GM19468 (cell line): ENCODE data around the gene AK3.
A peak's percentile ranks its signal among the peaks of the same experiment; 100 is the strongest.
"Not testable (repeated sequence)": the region's sequence is repeated elsewhere in the genome, so short reads cannot be mapped to it uniquely, and the experiment has no call there.

Experiments
- ATAC-seq: cut with Tn5 transposase; IDR thresholded peaks from one replicate; pipeline ENCODE4 v1.9.1; 2021; ENCODE audit warnings: mild to moderate bottlenecking, moderate library complexity, moderate number of reproducible peaks; ENCODE audit not compliant: unreplicated experiment; ENCODE audit errors: extremely low read depth

AK3 gene

DNA sequence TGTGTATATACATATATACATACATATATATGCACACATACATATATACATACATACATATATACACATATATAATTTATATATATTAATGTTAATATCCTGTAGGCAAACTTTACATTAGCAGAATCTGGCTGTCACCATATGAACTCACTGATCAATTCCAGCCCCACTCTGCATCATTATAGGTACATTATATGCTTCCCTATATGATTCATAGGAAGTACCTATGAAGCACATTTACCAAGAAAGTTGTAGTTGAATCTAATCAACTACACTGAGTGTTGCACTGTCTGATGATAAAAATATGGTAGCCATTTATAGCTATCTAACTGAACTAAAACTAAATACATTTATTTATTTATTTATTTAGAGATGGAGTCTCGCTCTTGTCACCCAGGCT, 69.3 kb downstream of the AK3 start:
- ATAC-seq, result no peak

DNA sequence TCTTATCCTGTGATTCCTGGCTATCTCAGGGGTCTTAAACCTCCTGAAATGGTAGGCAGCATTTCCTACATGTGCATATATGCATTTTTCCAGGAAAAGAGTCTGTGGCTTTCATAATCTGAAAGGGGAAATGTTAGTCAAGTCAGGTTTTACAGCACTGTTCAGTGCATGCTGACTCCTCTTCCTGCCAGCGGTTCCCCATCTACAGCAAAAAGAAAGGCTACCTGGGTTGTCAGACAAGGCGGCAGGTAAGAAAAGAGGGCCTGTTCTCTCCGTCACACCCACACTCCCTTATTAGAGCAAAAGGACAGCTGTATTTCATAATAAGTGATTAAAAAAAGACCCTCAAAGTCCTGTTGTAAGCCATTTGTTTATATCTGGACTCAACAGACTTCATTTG, 70.4 kb downstream of the AK3 start:
- ATAC-seq, result no peak

DNA sequence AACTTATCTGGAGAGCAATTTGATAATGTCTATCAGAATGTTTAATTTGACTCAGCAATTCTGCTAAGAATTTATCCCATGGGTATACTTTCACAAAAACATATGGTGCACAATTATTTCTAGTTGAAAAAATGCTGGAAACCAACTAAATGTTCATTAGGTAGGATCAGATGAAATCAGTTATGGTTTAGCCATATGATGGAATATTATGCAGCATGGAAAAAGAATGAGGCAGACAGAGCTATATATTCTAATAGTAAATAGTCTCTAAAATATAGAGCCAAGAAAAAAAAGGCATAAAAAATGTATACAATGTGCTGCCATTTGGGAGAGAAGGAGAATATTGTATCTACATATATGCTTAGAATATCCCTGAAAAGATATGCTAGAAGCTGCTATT, 71.1 kb downstream of the AK3 start:
- no peak for ATAC-seq

DNA sequence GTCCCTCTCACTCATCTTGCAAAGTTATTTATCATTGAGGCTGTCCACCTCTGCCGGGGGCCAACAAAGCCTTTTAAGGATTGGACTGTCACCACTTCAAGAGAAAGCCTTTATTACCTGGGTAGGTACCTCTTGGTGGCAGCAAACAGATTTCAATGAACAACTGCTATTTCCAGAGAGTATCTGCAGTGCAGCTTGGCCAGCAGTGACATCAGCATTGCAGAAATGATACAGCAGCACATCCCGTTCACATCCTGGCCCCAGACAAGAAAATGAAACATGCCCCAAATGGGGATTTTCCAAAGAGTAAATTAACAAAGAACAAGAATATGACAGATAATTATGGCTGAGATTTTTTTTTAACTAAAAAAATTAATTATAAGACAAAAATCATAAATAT, 72.4 kb downstream of the AK3 start:
- ATAC-seq, result no peak

DNA sequence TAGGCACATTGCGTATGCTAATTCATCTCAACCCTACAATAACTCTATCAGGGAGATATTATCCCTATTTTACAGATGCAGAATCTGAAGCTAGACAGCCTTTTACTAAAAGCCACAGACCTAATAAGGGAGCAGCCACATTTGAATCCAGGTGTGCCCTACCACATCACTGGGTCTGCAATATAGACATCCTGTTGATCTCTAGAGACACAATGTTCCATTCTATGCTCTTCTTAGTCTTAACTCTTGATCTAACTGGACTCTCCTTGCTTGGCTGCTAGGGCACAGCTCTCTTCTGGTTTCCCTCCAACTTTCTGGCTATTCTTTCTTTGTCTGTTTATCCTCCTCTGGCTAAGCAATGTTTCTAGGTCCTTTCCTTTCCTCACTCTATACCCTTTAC, 73.3 kb downstream of the AK3 start:
- no peak for ATAC-seq

DNA sequence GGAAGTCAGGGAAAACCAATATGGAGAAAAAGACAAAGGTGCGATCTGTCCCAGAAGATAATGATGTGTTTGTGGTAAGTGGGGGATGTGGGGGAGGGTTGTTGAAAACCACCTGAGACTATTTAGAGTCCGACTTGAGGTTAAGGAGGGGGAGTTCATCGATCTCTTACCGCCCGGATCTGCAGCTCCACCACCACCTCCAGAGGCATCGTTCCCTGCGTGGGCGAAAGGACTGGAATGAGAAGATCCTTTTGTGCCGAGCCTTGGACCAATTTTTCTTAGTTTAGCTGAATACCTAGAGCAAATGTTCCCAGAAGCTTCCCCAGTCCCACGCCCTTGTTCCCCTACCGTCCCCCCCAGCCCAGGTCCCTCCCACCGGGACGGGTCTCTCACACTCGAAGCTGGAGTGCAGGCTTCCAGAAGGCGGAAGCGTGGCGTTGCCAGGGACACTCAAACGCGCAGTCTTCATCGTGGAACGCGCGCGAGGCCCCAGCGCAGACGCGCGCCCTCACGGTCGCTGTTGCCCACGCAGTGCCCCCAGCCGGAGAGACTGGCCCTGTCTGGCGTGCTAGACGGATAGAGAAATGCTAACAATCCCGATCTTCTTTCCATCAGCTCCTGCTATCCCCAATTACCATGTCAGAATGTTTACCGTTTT, 74.8 kb downstream of the AK3 start, which contains the start of gene SPATA6L:
TSS of gene SPATA6L (minus strand) at position 439 of the 658 bp plus-strand sequence. CDS start at position 209, 230 bp downstream.
- ATAC-seq, result peak; percentile 35

DNA sequence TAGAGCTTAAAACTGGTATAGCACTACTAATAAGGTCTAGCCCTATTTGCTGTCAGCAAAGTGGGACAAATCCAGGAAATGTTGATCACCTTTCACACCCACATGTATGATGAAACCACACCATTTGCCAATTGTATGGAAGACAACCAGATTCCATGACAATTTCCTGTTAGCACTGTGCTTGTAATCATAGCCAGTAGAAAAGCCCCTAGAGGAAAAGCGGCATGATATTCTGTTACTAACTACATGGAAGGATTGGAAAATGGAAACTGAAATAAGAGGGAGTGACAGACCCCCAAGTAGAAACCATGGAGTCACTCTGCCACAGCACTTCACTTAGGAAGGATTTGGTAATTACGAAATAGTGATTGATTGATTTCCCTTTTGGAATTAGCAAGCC, 75.6 kb downstream of the AK3 start:
- no peak for ATAC-seq

DNA sequence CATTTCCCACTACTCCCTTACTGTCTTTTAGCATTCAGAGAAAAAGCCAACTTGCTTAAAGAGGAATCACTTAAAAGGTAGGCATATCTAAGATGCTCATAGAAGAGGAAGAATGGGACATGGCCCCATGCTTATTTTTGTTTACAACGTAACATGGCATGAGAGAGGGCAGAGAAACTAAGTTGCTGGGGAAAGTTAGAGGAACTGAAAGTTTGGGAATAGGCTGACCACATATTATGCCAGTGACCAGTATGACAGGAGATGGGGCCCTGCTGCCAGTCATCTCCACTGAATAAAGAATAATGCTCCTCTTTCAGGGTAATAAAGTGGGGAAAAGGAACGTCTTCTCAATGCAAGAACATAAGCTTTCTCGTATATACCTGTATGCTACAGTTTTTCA, 77.0 kb downstream of the AK3 start:
- no peak for ATAC-seq

DNA sequence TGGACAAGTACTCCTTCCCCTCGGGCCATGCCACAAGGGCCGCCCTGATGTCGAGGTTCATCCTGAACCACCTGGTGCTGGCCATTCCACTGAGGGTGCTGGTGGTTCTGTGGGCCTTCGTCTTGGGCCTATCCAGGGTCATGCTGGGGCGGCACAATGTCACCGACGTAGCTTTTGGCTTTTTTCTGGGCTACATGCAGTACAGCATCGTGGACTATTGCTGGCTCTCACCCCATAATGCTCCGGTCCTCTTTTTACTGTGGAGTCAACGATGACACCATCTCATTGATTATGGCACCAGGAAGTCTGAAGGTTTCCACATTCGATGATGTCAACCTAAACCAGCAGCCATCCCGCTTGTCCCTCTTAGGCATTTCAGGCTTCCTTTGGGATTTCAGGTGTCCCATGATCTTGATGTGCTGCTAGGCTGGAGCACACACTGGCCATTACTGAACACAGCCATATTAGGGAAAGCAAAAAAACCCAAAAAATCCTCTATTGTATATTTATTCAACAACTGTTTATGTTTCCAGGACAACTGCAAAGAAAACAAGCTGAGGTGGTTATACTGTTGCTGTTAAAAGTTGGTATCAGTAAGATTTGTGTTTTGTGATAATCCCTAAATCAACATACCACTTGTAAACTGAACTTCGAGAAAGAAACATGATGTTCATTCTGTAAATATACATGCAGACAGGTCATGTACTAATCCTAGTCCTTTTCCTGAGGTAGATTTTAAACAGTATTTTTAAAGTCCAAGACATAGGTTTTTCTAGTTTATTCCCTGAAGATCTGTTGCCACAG, 77.8 kb downstream of the AK3 start:
- no peak for ATAC-seq

DNA sequence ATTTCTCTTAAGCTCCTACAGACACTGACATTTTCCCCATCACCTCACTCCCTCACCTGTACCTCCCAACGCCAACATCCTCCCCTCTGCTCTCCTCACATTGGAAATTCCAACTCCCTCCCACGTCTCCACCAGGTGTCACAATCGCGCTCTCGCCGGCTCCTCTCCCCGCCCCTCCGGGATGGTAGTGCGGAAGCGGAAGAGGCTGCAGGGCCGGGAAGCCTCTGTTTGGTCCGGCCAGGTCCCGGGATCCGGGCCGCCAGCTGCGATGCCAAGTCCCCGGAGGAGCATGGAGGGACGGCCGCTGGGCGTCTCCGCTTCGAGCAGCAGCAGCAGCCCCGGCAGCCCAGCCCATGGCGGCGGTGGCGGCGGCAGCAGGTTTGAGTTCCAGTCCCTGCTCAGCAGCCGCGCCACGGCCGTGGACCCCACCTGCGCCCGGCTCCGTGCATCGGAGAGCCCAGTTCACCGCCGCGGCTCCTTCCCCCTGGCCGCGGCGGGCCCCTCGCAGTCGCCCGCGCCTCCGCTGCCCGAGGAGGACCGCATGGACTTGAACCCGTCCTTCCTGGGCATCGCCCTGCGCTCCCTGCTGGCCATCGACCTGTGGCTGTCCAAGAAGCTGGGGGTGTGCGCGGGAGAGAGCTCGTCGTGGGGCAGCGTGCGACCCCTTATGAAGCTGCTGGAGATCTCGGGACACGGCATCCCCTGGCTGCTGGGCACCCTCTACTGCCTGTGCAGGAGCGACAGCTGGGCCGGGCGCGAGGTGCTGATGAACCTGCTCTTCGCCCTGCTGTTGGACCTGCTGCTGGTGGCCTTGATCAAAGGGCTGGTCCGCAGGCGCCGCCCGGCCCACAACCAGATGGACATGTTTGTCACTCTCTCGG, 78.7 kb downstream of the AK3 start, which contains the start of gene PLPP6:
TSS of gene PLPP6 (plus strand) at position 187 of the 881 bp plus-strand sequence. CDS start at position 269, 82 bp downstream.
- ATAC-seq, result peak; percentile 72

DNA sequence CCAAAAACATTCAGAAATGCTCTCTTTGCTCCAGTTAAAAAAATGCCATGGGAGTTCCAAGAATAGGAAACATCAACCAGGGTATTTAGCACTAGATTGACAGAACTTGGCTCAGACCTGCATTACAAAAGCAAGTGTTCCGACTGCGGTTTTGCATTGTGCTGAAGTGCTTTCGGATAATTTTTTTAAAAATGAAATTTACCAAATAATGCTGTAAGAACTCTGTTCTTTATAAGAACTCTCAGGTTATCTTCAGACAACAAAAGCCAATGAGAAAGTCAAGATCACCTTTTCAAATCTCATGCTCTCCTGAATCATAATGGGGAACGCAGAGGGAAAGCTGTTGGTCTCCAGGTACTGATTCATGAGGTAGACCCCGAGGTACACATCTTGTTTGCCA, 79.4 kb downstream of the AK3 start:
- ATAC-seq, result no peak

DNA sequence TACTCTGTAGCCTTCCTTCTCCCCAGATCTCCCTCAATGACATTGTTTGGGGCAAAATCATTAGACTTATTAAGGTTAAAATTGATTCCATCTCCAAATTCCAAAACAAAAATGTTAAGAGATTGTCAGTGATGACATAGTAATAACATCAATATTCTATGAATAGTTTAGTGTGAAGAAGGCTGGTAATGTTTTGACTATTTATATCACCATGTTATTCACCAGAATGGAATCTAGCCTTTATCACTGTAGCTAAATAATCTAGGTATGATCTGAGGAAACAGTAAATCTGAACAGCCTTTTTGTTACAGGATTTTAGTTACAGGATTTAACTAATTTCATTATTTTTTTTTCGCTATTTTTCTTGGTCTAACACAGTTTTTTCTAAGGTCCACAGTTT, 79.8 kb downstream of the AK3 start:
- ATAC-seq, result no peak

DNA sequence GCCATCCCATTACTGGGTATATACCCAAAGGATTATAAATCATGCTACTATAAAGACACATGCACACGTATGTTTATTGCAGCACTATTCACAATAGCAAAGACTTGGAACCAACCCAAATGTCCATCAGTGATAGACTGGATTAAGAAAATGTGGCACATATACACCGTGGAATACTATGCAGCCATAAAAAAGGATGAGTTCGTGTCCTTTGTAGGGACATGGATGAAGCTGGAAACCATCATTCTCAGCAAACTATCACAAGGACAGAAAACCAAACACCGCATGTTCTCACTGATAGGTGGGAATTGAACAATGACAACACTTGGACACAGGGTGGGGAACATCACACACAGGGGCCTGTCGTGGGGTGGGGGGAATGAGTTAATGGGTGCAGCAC, 80.3 kb downstream of the AK3 start:
- not testable (repeated sequence) for ATAC-seq
